Small intestine (tissue), 7 donors: ENCODE data around the gene TLR8. TPM values are rescaled to one million over a fixed set of nuclear protein-coding genes. Genes with fewer than 3 reads are reported as not detected.
A peak's percentile ranks its signal among the peaks of the same experiment; 100 is the strongest.
"Not testable (repeated sequence)": the region's sequence is repeated elsewhere in the genome, so short reads cannot be mapped to it uniquely, and the experiment has no call there.

Experiments used
- DNase-seq, 2 donors: peaks; one replicate each; pipeline versions ENCODE4 v3.0.0 to v3.0.0-alpha.2; 2013
- FAIRE-seq: peaks from 2 replicates; lab custom pipeline; 2012; peaks lifted over from hg19 to GRCh38; lab: Jason Lieb, UNC
- H3K27ac ChIP-seq, 3 donors: one replicate each; pipeline ENCODE4 v1.5.1; 2013; ENCODE audit warnings: low read length in 2 of 3, mild to moderate bottlenecking in 2 of 3, control low read depth in 1 of 3, inconsistent platforms in 1 of 3, low read depth in 1 of 3, moderate library complexity in 1 of 3
- H3K27me3 ChIP-seq, 3 donors: one replicate each; pipeline ENCODE4 v1.6.1; 2013; ENCODE audit warnings: low read length in 3 of 3, inconsistent platforms in 1 of 3; ENCODE audit not compliant: control insufficient read depth in 3 of 3, insufficient read depth in 3 of 3
- H3K36me3 ChIP-seq, 3 donors: one replicate each; pipeline ENCODE4 v1.6.1; 2013; ENCODE audit warnings: low read length in 3 of 3, inconsistent platforms in 1 of 3, low read depth in 1 of 3, mild to moderate bottlenecking in 1 of 3, moderate library complexity in 1 of 3; ENCODE audit not compliant: control insufficient read depth in 3 of 3, insufficient read depth in 2 of 3
- H3K4me1 ChIP-seq, 3 donors: one replicate each; pipeline ENCODE4 v1.6.1; 2013; ENCODE audit warnings: low read length in 2 of 3, inconsistent platforms in 1 of 3, low read depth in 1 of 3, mild to moderate bottlenecking in 1 of 3, moderate library complexity in 1 of 3; ENCODE audit not compliant: control insufficient read depth in 3 of 3, insufficient read depth in 2 of 3
- H3K4me3 ChIP-seq, 3 donors: one replicate each; pipeline ENCODE4 v1.5.1; 2013; ENCODE audit warnings: low read length in 3 of 3, control low read depth in 1 of 3, inconsistent platforms in 1 of 3, low read depth in 1 of 3, mild to moderate bottlenecking in 1 of 3, moderate library complexity in 1 of 3
- H3K9me3 ChIP-seq, 2 donors: one replicate each; pipeline ENCODE4 v1.6.1; 2013; ENCODE audit warnings: low read depth in 1 of 2, low read length in 1 of 2; ENCODE audit not compliant: control insufficient read depth in 2 of 2, insufficient read depth in 1 of 2
- WGBS, 3 donors: extraction: QIAGEN DNeasy Blood & Tissue Kit; methylation state at CpG; one replicate each; pipeline ENCODE4 v1.1.7; 2013; 5-methylcytosine and 5-hydroxymethylcytosine counted together
- polyA plus RNA-seq, 4 donors: library from polyadenylated mRNA; stranded (reverse) in 3 of 4; unstranded in 1 of 4; fragments of 200-250 nt in 3 of 4; fragments of 120-200 nt in 1 of 4; gene quantifications; one replicate each; pipeline versions ENCODE4 v1.2.1 to v1.2.3, GENCODE V29; 2013
- donor health status: healthy with polysubstance abuse.
- donor health status: control.
- donor health status: control.
- donor health status: Bipolar disorder and iron deficiency.
- donor health status: healthy.

The TLR8 gene
- polyA plus RNA-seq, 4 donors: 0.22 to 0.73 (median 0.49) TPM

- no peak overlapping the region for H3K27ac ChIP-seq
- no peak overlapping the region for H3K4me3 ChIP-seq
- H3K9me3 ChIP-seq: peaks cover 0 to 5% of the 10 kb centered on the region in 2 donors
- no peak for DNase-seq
- H3K27me3 ChIP-seq: no peaks in the 10 kb centered on the region
- WGBS, 3 donors: 79 to 98% (median 95%) methylated on average over 4 of the region's 4 CpGs
- peaks cover 0 to 12% (median 0%) of the 10 kb centered on the region in 3 donors for H3K4me1 ChIP-seq
- H3K36me3 ChIP-seq: no peaks in the 10 kb centered on the region
- FAIRE-seq: no peak
These were observed 52.0 kb downstream of the TLR8 start for GRCh38 chrX:12958461-12958860.

DNA sequence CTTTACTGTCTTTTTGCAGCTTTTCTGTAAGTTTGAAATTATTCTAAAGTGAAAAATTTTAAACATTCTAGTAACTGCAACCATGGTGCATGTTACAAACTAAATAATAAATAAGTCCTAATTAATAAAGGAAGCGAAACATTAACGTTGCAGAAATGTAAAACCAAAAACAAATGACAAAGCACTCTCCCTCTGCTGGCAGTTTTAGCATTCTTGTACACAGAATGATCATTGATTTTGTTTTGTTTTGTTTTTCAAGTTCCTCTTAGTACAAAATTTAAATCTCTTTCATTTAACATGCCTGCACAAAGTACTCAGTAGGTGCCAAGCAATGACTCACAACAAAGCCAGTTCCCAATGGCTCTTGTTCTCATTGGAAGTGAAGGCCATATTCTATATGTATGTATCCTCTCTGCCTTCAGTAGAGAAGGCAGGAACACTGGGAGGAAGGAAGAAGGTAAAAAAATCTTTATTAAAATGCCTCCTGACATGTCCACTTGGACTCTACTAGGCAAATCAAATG lies 54.8 kb downstream of the TLR8 start:
- 42 to 70% (median 66%) methylated on average over 2 of the region's 2 CpGs for WGBS, 3 donors
- no peaks in the 10 kb centered on the region for H3K27me3 ChIP-seq
- H3K4me3 ChIP-seq: no peak overlapping the region
- DNase-seq (no peak), FAIRE-seq (no peak)
- H3K27ac ChIP-seq: peak overlapping the region in 1 of 3 donors; percentile 46
- H3K4me1 ChIP-seq: peaks cover 0 to 8% (median 0%) of the 10 kb centered on the region in 3 donors
- peaks cover 0 to 5% of the 10 kb centered on the region in 2 donors for H3K9me3 ChIP-seq
- no peaks in the 10 kb centered on the region for H3K36me3 ChIP-seq

GRCh38 chrX:12962041-12962504 lies 55.7 kb downstream of the TLR8 start:
- Histone ChIP-seq H3K4me3 (no peak overlapping the region), H3K27me3 (no peaks in the 10 kb centered on the region), H3K4me1 (peaks cover 0 to 2% (median 0%) of the 10 kb centered on the region in 3 donors), H3K9me3 (peaks cover 0 to 5% of the 10 kb centered on the region in 2 donors), H3K27ac (peak overlapping the region in 1 of 3 donors; percentile 46), H3K36me3 (no peaks in the 10 kb centered on the region)
- 78 to 87% (median 85%) methylated on average over 4 of the region's 4 CpGs for WGBS, 3 donors
- FAIRE-seq (no peak), DNase-seq (no peak)

DNA sequence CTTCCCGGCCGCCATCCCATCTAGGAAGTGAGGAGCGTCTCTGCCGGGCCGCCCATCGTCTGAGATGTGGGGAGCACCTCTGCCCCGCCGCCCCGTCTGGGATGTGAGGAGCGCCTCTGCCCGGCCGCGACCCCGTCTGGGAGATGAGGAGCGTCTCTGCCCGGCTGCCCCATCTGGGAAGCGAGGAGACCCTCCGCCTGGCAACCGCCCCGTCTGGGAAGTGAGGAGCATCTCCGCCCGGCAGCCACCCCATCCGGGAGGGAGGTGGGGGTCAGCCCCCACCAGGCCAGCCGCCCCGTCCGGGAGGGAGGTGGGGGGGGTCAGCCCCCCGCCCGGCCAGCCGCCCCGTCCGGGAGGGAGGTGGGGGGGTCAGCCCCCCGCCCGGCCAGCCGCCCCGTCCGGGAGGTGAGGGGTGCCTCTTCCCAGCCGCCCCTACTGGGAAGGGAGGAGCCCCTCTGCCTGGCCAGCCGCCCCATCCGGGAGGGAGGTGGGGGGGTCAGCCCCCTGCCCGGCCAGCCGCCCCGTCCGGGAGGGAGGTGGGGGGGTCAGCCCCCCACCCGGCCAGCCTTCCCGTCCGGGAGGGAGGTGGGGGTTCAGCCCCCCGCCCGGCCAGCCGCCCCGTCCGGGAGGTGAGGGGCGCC lies 56.9 kb downstream of the TLR8 start:
- not testable (repeated sequence) for H3K4me3 ChIP-seq, H3K27me3 ChIP-seq, H3K9me3 ChIP-seq, H3K27ac ChIP-seq, DNase-seq, H3K4me1 ChIP-seq, FAIRE-seq, H3K36me3 ChIP-seq
- WGBS, 3 donors: 90 to 95% methylated on average over 28 of the region's 52 CpGs; no CpG with 5 or more reads in 1 of the 3 donors

- no peak overlapping the region for H3K4me3 ChIP-seq
- FAIRE-seq (no peak), DNase-seq (no peak)
- no peaks in the 10 kb centered on the region for H3K36me3 ChIP-seq
- WGBS, 3 donors: 81 to 93% (median 84%) methylated on average over 6 of the region's 6 CpGs
- H3K27me3 ChIP-seq: no peaks in the 10 kb centered on the region
- no peaks in the 10 kb centered on the region for H3K4me1 ChIP-seq
- peak overlapping the region in 1 of 3 donors; percentile 16 for H3K27ac ChIP-seq
- H3K9me3 ChIP-seq: peaks cover 0 to 5% of the 10 kb centered on the region in 2 donors
These were observed 58.9 kb downstream of the TLR8 start for GRCh38 chrX:12965131-12965940.

- Histone ChIP-seq H3K27ac (no peak overlapping the region), H3K4me3 (no peak overlapping the region), H3K27me3 (no peaks in the 10 kb centered on the region), H3K4me1 (no peaks in the 10 kb centered on the region), H3K36me3 (no peaks in the 10 kb centered on the region), H3K9me3 (peaks cover 0 to 5% of the 10 kb centered on the region in 2 donors)
- FAIRE-seq (no peak), DNase-seq (no peak)
- 68 to 88% (median 73%) methylated on average over 1 of the region's 1 CpG for WGBS, 3 donors
These were observed 59.7 kb downstream of the TLR8 start for GRCh38 chrX:12966151-12966550.

- DNase-seq (no peak), FAIRE-seq (no peak)
- H3K27me3 ChIP-seq: no peaks in the 10 kb centered on the region
- H3K9me3 ChIP-seq: no peaks in the 10 kb centered on the region
- no peaks in the 10 kb centered on the region for H3K36me3 ChIP-seq
- H3K4me3 ChIP-seq: no peak overlapping the region
- peak overlapping the region in 1 of 3 donors; percentile 68 for H3K27ac ChIP-seq
- 70 to 84% (median 84%) methylated on average over 15 of the region's 15 CpGs for WGBS, 3 donors
- no peaks in the 10 kb centered on the region for H3K4me1 ChIP-seq
These were observed 61.5 kb downstream of the TLR8 start for GRCh38 chrX:12967711-12968465.

DNA sequence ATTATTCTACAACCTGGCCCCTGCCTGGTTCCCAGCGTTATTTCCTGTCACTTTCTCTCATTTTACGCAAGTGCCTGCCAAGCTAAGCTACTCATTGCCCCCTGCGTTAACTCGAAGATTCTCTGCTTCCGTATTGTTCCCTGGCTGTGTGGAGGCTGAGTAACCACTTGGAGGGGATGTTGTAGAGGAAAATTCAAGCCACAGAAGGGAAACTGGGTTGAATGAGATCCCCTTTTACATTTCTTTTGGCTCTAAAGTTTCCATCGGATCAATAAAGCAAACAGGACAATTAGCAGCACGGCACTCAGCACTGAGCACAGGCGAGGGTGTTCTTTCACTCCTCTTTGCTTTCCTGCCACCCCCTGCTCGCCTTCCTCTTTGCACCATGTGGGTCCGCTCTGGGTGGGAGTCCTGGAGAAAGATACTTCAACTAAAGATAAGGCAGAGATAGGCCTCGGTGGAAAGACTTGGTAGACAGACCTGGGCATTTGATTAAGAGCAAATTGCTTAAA lies 64.3 kb downstream of the TLR8 start:
- peak; percentile 52 to 73 for DNase-seq
- 13 to 32% (median 18%) methylated on average over 11 of the region's 11 CpGs for WGBS, 3 donors
- H3K36me3 ChIP-seq: peaks cover 0 to 2% (median 0%) of the 10 kb centered on the region in 3 donors
- no peaks in the 10 kb centered on the region for H3K27me3 ChIP-seq
- H3K27ac ChIP-seq: peak overlapping the region; percentile 40 to 95 (median 59)
- H3K4me3 ChIP-seq: no peak overlapping the region
- FAIRE-seq: no peak
- no peaks in the 10 kb centered on the region for H3K4me1 ChIP-seq
- H3K9me3 ChIP-seq: no peaks in the 10 kb centered on the region
